ENCODE results near the gene HS3ST5.
"Not testable (repeated sequence)": the region's sequence is repeated elsewhere in the genome, so short reads cannot be mapped to it uniquely, and the experiment has no call there.

The HS3ST5 gene

GRCh38 chr6:114151064-114151690 lies 191.6 kb downstream of the HS3ST5 start:
- DNase-seq (ENCODE audit: low read depth in 2 of 2) = no peak

- not testable (repeated sequence) for DNase-seq (ENCODE audit: low read depth in 2 of 2)
These were observed 193.6 kb downstream of the HS3ST5 start for GRCh38 chr6:114149182-114149581.

- DNase-seq (ENCODE audit: low read depth in 2 of 2) = no peak
These were observed 197.7 kb downstream of the HS3ST5 start for GRCh38 chr6:114144887-114145851.

- DNase-seq (ENCODE audit: low read depth in 2 of 2) = no peak
These were observed 200.6 kb downstream of the HS3ST5 start for GRCh38 chr6:114142258-114142657.

- no peak for DNase-seq (ENCODE audit: low read depth in 2 of 2)
These were observed 202.4 kb downstream of the HS3ST5 start for GRCh38 chr6:114140416-114140815.

GRCh38 chr6:114138577-114139248 lies 204.1 kb downstream of the HS3ST5 start:
- DNase-seq (ENCODE audit: low read depth in 2 of 2) = no peak

GRCh38 chr6:114135363-114135971 lies 207.4 kb downstream of the HS3ST5 start:
- DNase-seq (ENCODE audit: low read depth in 2 of 2) = no peak

GRCh38 chr6:114133816-114134215 lies 209.0 kb downstream of the HS3ST5 start:
- DNase-seq (ENCODE audit: low read depth in 2 of 2) = no peak

- no peak for DNase-seq (ENCODE audit: low read depth in 2 of 2)
These were observed 210.9 kb downstream of the HS3ST5 start for GRCh38 chr6:114131945-114132344.

- DNase-seq (ENCODE audit: low read depth in 2 of 2) = no peak
These were observed 217.2 kb downstream of the HS3ST5 start for GRCh38 chr6:114125576-114125975.

GRCh38 chr6:114121913-114122662 lies 220.7 kb downstream of the HS3ST5 start:
- DNase-seq (ENCODE audit: low read depth in 2 of 2) = no peak

- no peak for DNase-seq (ENCODE audit: low read depth in 2 of 2)
These were observed 223.8 kb downstream of the HS3ST5 start for GRCh38 chr6:114119056-114119455.

- no peak for DNase-seq (ENCODE audit: low read depth in 2 of 2)
These were observed 227.2 kb downstream of the HS3ST5 start for GRCh38 chr6:114115652-114116051.

GRCh38 chr6:114108119-114109002 lies 234.5 kb downstream of the HS3ST5 start:
- DNase-seq (ENCODE audit: low read depth in 2 of 2) = peak; percentile 27 to 38

- no peak for DNase-seq (ENCODE audit: low read depth in 2 of 2)
These were observed 236.8 kb downstream of the HS3ST5 start for GRCh38 chr6:114106020-114106419.

- DNase-seq (ENCODE audit: low read depth in 2 of 2) = no peak
These were observed 241.6 kb downstream of the HS3ST5 start for GRCh38 chr6:114101255-114101654.

GRCh38 chr6:114100215-114100994 lies 242.4 kb downstream of the HS3ST5 start:
- DNase-seq (ENCODE audit: low read depth in 2 of 2) = no peak

- no peak for DNase-seq (ENCODE audit: low read depth in 2 of 2)
These were observed 246.2 kb downstream of the HS3ST5 start for GRCh38 chr6:114096561-114097172.

GRCh38 chr6:114092943-114093342 lies 249.9 kb downstream of the HS3ST5 start:
- DNase-seq (ENCODE audit: low read depth in 2 of 2) = no peak

Data from stimulated activated CD8-positive, alpha-beta memory T cell treated with anti-CD3 and anti-CD28 coated beads, Interleukin-2, amount 100 ng/mL, for 48 hours (primary cell).